Measurements from ENCODE around the gene PEX16. TPM values are rescaled to one million over a fixed set of nuclear protein-coding genes. Genes with fewer than 3 reads are reported as not detected.

PEX16 gene
- total and polyA plus RNA-seq, 2 of the 13 experiments (the other 11 are each of a cell fraction or from before 2014, with no cell fraction given) = 12.5 to 21.8 TPM

GRCh38 chr11:45921561-45922424, 4.1 kb upstream of the PEX16 start (continued):
- TF ChIP-seq, protein P1, sequence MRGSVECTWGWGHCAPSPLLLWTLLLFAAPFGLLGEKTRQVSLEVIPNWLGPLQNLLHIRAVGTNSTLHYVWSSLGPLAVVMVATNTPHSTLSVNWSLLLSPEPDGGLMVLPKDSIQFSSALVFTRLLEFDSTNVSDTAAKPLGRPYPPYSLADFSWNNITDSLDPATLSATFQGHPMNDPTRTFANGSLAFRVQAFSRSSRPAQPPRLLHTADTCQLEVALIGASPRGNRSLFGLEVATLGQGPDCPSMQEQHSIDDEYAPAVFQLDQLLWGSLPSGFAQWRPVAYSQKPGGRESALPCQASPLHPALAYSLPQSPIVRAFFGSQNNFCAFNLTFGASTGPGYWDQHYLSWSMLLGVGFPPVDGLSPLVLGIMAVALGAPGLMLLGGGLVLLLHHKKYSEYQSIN (CRISPR knock-in tag; IDR thresholded peaks at IDR 0.05; ENCODE audit: borderline replicate concordance) = no peak
- TF ChIP-seq TAF15 (IDR thresholded peaks at IDR 0.05; ENCODE audit: low read depth, low read length, poor library complexity, severe bottlenecking) (no peak), ZNF577 (CRISPR knock-in tag; IDR thresholded peaks at IDR 0.05; ENCODE audit: borderline replicate concordance, low read depth) (no peak), ZNF180 (CRISPR knock-in tag; IDR thresholded peaks at IDR 0.05; ENCODE audit: borderline replicate concordance, low read depth) (no peak), IKZF1 (IDR thresholded peaks at IDR 0.05) (no peak), TSC22D2 (CRISPR knock-in tag; IDR thresholded peaks at IDR 0.05; ENCODE audit: borderline replicate concordance) (no peak), KIAA2018 (CRISPR knock-in tag; IDR thresholded peaks at IDR 0.05; ENCODE audit: borderline replicate concordance) (no peak)
- TF ChIP-seq, protein P2, sequence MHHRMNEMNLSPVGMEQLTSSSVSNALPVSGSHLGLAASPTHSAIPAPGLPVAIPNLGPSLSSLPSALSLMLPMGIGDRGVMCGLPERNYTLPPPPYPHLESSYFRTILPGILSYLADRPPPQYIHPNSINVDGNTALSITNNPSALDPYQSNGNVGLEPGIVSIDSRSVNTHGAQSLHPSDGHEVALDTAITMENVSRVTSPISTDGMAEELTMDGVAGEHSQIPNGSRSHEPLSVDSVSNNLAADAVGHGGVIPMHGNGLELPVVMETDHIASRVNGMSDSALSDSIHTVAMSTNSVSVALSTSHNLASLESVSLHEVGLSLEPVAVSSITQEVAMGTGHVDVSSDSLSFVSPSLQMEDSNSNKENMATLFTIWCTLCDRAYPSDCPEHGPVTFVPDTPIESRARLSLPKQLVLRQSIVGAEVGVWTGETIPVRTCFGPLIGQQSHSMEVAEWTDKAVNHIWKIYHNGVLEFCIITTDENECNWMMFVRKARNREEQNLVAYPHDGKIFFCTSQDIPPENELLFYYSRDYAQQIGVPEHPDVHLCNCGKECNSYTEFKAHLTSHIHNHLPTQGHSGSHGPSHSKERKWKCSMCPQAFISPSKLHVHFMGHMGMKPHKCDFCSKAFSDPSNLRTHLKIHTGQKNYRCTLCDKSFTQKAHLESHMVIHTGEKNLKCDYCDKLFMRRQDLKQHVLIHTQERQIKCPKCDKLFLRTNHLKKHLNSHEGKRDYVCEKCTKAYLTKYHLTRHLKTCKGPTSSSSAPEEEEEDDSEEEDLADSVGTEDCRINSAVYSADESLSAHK (CRISPR knock-in tag; IDR thresholded peaks at IDR 0.05; ENCODE audit: borderline replicate concordance) = no peak
- TF ChIP-seq, protein P3, sequence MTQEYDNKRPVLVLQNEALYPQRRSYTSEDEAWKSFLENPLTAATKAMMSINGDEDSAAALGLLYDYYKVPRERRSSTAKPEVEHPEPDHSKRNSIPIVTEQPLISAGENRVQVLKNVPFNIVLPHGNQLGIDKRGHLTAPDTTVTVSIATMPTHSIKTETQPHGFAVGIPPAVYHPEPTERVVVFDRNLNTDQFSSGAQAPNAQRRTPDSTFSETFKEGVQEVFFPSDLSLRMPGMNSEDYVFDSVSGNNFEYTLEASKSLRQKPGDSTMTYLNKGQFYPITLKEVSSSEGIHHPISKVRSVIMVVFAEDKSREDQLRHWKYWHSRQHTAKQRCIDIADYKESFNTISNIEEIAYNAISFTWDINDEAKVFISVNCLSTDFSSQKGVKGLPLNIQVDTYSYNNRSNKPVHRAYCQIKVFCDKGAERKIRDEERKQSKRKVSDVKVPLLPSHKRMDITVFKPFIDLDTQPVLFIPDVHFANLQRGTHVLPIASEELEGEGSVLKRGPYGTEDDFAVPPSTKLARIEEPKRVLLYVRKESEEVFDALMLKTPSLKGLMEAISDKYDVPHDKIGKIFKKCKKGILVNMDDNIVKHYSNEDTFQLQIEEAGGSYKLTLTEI (CRISPR knock-in tag; conservative IDR thresholded peaks at IDR 0.05) = no peak
- TF ChIP-seq, protein P4, sequence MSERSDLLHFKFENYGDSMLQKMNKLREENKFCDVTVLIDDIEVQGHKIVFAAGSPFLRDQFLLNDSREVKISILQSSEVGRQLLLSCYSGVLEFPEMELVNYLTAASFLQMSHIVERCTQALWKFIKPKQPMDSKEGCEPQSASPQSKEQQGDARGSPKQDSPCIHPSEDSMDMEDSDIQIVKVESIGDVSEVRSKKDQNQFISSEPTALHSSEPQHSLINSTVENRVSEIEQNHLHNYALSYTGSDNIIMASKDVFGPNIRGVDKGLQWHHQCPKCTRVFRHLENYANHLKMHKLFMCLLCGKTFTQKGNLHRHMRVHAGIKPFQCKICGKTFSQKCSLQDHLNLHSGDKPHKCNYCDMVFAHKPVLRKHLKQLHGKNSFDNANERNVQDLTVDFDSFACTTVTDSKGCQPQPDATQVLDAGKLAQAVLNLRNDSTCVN (CRISPR knock-in tag; IDR thresholded peaks at IDR 0.05; ENCODE audit: borderline replicate concordance) = no peak
